Endothelial cell of umbilical vein (primary cell): ENCODE data around the gene MERTK. TPM values are rescaled to one million over a fixed set of nuclear protein-coding genes. Genes with fewer than 3 reads are reported as not detected.

Experiments
- BruUV-seq: library from RNA; stranded (reverse); fragments of 400-500 nt; replicated peaks from 2 replicates; lab custom pipeline; 2021; lab: Mats Ljungman, UMichigan
- CTCF ChIA-PET: fragments of 300-600, 350-600 bp; sonication (Branson Sonifier 250); formaldehyde crosslinking; loops from one replicate; lab custom pipeline; 2021; ENCODE audit warnings: antibody characterized with exemption, inconsistent platforms; lab: Charles Lee
- POLR2A ChIA-PET: fragments of 300-600, 350-600 bp; sonication (Branson Sonifier 250); formaldehyde crosslinking; loops from one replicate; lab custom pipeline; 2021; ENCODE audit warnings: antibody characterized with exemption, inconsistent platforms; lab: Charles Lee
- DNase-seq: peaks from one replicate; pipeline ENCODE4 v3.0.0-alpha.2; 2011; ENCODE audit warnings: low read depth, low spot score
- FAIRE-seq: peaks from 2 replicates; lab custom pipeline; 2011; peaks lifted over from hg19 to GRCh38; lab: Jason Lieb, UNC
- H2AFZ ChIP-seq: 2 replicates; pipeline ENCODE4 v1.6.0; 2012; ENCODE audit warnings: low read depth, low read length, control low read depth, inconsistent platforms
- H3K27ac ChIP-seq: 2 replicates; pipeline ENCODE4 v1.5.1; 2011; ENCODE audit warnings: low read depth, mild to moderate bottlenecking, control low read depth, low read length, moderate library complexity; ENCODE audit not compliant: insufficient read depth
- H3K27me3 ChIP-seq, 2 experiments: 2 replicates each; pipeline versions ENCODE4 v1.6.0 to v1.6.1; 2011; ENCODE audit warnings: low read length in 2 of 2, mixed read lengths in 1 of 2; ENCODE audit not compliant: control insufficient read depth in 2 of 2, insufficient read depth in 2 of 2
- H3K36me3 ChIP-seq, 2 experiments: 2 replicates in 1 of 2; 3 replicates in 1 of 2; pipeline ENCODE4 v1.5.1; 2011; ENCODE audit warnings: low read length in 2 of 2, mild to moderate bottlenecking in 1 of 2, moderate library complexity in 1 of 2; ENCODE audit not compliant: control insufficient read depth in 2 of 2, insufficient read depth in 2 of 2; ENCODE audit errors: extremely low read depth in 1 of 2
- H3K4me1 ChIP-seq: 3 replicates; pipeline ENCODE4 v1.5.1; 2011; ENCODE audit warnings: mild to moderate bottlenecking, low read length; ENCODE audit not compliant: control insufficient read depth, insufficient read depth; ENCODE audit errors: extremely low read depth
- H3K4me2 ChIP-seq: 2 replicates; pipeline ENCODE4 v1.6.1; 2011; ENCODE audit warnings: low read length, control low read depth, mixed read lengths; ENCODE audit not compliant: insufficient read depth
- H3K4me3 ChIP-seq, 3 experiments: fragments of 200-600 bp in 1 of 3; sonication (generic), shearing (Covaris generic) in 1 of 3; replicated peaks in 1 of 3; 2 replicates each; pipeline ENCODE4 v1.5.1; 2011 to 2016; ENCODE audit warnings: control low read depth in 3 of 3, low read length in 3 of 3, mild to moderate bottlenecking in 2 of 3, inconsistent platforms in 1 of 3, low read depth in 1 of 3, moderate library complexity in 1 of 3; ENCODE audit not compliant: insufficient read depth in 1 of 3
- H3K79me2 ChIP-seq: 2 replicates; pipeline ENCODE4 v1.6.0; 2012; ENCODE audit warnings: low read length, inconsistent platforms; ENCODE audit not compliant: control insufficient read depth, insufficient read depth
- H3K9ac ChIP-seq: replicated peaks from 2 replicates; pipeline ENCODE3; 2011; ENCODE audit warnings: low read length, control low read depth; ENCODE audit not compliant: insufficient read depth; ENCODE audit errors: extremely low read depth
- H3K9me1 ChIP-seq: replicated peaks from 3 replicates; pipeline ENCODE4 v1.6.0; 2011; ENCODE audit warnings: mild to moderate bottlenecking, low read length; ENCODE audit not compliant: control insufficient read depth, insufficient read depth; ENCODE audit errors: extremely low read depth
- H3K9me3 ChIP-seq: replicated peaks from 2 replicates; pipeline ENCODE4 v1.5.1; 2012; ENCODE audit warnings: low read length, inconsistent platforms; ENCODE audit not compliant: control insufficient read depth, insufficient read depth
- H4K20me1 ChIP-seq: replicated peaks from 2 replicates; pipeline ENCODE3; 2011; ENCODE audit warnings: mild to moderate bottlenecking, low read length; ENCODE audit not compliant: control insufficient read depth, insufficient read depth; ENCODE audit errors: extremely low read depth
- EZH2 ChIP-seq: IDR thresholded peaks from 2 replicates; pipeline ENCODE4 v1.6.1; 2012; ENCODE audit warnings: borderline replicate concordance, low read depth, mild to moderate bottlenecking, moderate library complexity, low read length, inconsistent platforms; ENCODE audit not compliant: severe bottlenecking
- FOS ChIP-seq: IDR thresholded peaks from 2 replicates; pipeline ENCODE4 v1.6.1; 2011; ENCODE audit warnings: mild to moderate bottlenecking, low read length, moderate library complexity, borderline replicate concordance; ENCODE audit not compliant: insufficient read depth
- GATA2 ChIP-seq: IDR thresholded peaks from 2 replicates; pipeline ENCODE4 v1.7.0; 2011; ENCODE audit warnings: low read depth, mild to moderate bottlenecking, moderate library complexity, mixed read lengths, low read length; ENCODE audit not compliant: insufficient read length, insufficient read depth
- JUN ChIP-seq: IDR thresholded peaks from 2 replicates; pipeline ENCODE4 v1.6.1; 2011; ENCODE audit warnings: borderline replicate concordance, low read depth; ENCODE audit not compliant: insufficient read length, insufficient read depth
- MYC ChIP-seq: IDR thresholded peaks from one replicate; pipeline ENCODE4 v1.6.1; 2011; ENCODE audit warnings: mild to moderate bottlenecking, low read depth, low read length
- POLR2A ChIP-seq: IDR thresholded peaks from 2 replicates; pipeline ENCODE4 v1.6.1; 2012; ENCODE audit warnings: low read depth, mild to moderate bottlenecking, control low read depth, low read length
- POLR2AphosphoS5 ChIP-seq: IDR thresholded peaks from 2 replicates; pipeline ENCODE4 v1.6.1; 2012; ENCODE audit warnings: low read depth, mild to moderate bottlenecking, control low read depth, low read length, moderate library complexity; ENCODE audit not compliant: insufficient read depth
- dilution Hi-C: fragments of 300-500 bp; cut with MboI; formaldehyde crosslinking; loops from one replicate; pipeline ENCODE4 v1.15.0; 2019; ENCODE audit warnings: low sequenced_read_pairs; ENCODE audit not compliant: extremely low pct_ligation_motif_present
- intact Hi-C: fragments of 100-400 bp; cut with micrococcal nuclease; formaldehyde crosslinking; loops from one replicate; pipeline ENCODE4 v1.10.0; 2022
- polyA plus RNA-seq, 4 experiments: library from polyadenylated mRNA; depleted of rRNA in 3 of 4; stranded (reverse) in 3 of 4; unstranded in 1 of 4; fragments of >200 nt; gene quantifications; 2 replicates each; pipeline versions ENCODE4 v1.2.1 to v1.2.3, GENCODE V29; 2011 to 2012; ENCODE audit warnings: missing spikeins in 1 of 4
- total RNA-seq: library from RNA; stranded (reverse); gene quantifications from 2 replicates; pipeline ENCODE4 v1.2.3, GENCODE V29; 2021
- TF ChIP-seq, protein P1 (sequence below), 2 donors: IDR thresholded peaks; 1 replicate in 1 of 2; 2 replicates in 1 of 2; pipeline ENCODE4 v1.5.1; 2011; ENCODE audit warnings: low read length in 2 of 2, mild to moderate bottlenecking in 2 of 2, moderate library complexity in 2 of 2, control low read depth in 1 of 2, inconsistent platforms in 1 of 2, low read depth in 1 of 2; ENCODE audit not compliant: insufficient read depth in 1 of 2; ENCODE audit errors: extremely low read depth in 1 of 2

MERTK gene
- total and polyA plus RNA-seq, 2 donors (not counting 3 experiments of a cell fraction or from before 2014, with no cell fraction given), result 37.3 to 39.6 TPM

DNA sequence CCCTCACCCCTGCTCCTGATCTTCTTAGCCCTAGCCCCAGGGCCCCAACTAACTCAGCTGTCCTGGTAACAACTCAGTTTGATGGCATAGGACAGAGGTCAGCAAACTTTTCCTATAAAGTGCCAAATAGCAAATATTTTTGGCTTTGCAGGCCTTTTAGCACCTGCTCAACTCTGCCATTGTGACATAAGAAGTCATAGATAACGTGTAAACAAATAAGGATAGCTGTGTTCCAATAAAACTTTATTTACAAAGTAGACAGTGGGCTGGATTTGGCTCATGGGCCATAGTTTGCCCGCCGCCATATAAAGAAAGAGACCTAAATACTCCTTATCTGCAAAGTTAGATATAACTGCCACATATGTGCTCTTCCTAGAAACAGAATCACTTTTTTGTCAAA, 129.4 kb downstream of the MERTK start:
- Histone ChIP-seq H3K27ac (no peak overlapping the region), H3K4me1 (peaks cover 39% of the 10 kb centered on the region), H4K20me1 (no peaks in the 10 kb centered on the region), H3K9me1 (no peaks in the 10 kb centered on the region), H3K9ac (no peak overlapping the region), H3K27me3 (no peaks in the 10 kb centered on the region), H3K36me3 (peaks cover 6 to 7% of the 10 kb centered on the region in 2 experiments), H3K79me2 (no peaks in the 10 kb centered on the region), H3K9me3 (no peaks in the 10 kb centered on the region), H3K4me2 (no peak overlapping the region), H2AFZ (no peak overlapping the region), H3K4me3 (no peak overlapping the region)
- dilution Hi-C loops, result no loop called here
- BruUV-seq, result no TSS peak
- intact Hi-C loops, result no loop called here
- POLR2A ChIA-PET, result no interaction called here
- CTCF ChIA-PET, result no interaction called here
- DNase-seq (no peak), FAIRE-seq (no peak)
- TF ChIP-seq POLR2A, result no peak
- TF ChIP-seq JUN, result no peak
- TF ChIP-seq EZH2, result no peak

DNA sequence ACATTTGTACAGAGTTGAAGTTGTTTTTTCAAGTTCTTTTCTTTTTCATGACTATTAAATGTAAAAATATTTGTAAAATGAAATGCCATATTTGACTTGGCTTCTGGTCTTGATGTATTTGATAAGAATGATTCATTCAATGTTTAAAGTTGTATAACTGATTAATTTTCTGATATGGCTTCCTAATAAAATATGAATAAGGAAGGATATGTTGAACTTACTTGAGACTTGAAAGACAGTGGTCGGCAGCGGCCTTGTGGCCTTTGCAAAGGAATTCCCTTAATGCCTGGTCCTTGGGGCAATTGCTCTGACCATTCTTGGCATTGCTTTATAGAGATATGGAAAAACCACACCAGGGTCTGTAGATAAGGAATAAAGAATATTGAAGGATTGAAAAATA, 130.8 kb downstream of the MERTK start:
- intact Hi-C loops, result no loop called here

More for the DNA sequence above, 130.8 kb downstream of the MERTK start:
- Histone ChIP-seq H3K27me3 (no peaks in the 10 kb centered on the region), H2AFZ (no peak overlapping the region), H3K9me3 (no peaks in the 10 kb centered on the region), H3K36me3 (peaks cover 1 to 6% of the 10 kb centered on the region in 2 experiments), H3K4me2 (no peak overlapping the region), H3K4me1 (peaks cover 52% of the 10 kb centered on the region), H3K4me3 (no peak overlapping the region), H3K9ac (no peak overlapping the region), H3K9me1 (no peaks in the 10 kb centered on the region), H4K20me1 (no peaks in the 10 kb centered on the region), H3K79me2 (no peaks in the 10 kb centered on the region), H3K27ac (no peak overlapping the region)
- peak; percentile 75 for DNase-seq
- ChIA-PET CTCF (interaction anchor here (1.0 to 1.6 kb wide), 2 partner anchors 10 to 47 kb away, joined by 3 read pairs; no protein-coding TSS in a partner anchor), POLR2A (no interaction called here)
- no TSS peak for BruUV-seq
- dilution Hi-C loops, result no loop called here
- peak; percentile 22 for TF ChIP-seq POLR2AphosphoS5
- TF ChIP-seq GATA2, result peak; percentile 86
- TF ChIP-seq MYC, result no peak
- no peak for TF ChIP-seq EZH2
- peak; percentile 26 for TF ChIP-seq FOS
- TF ChIP-seq, protein P1, sequence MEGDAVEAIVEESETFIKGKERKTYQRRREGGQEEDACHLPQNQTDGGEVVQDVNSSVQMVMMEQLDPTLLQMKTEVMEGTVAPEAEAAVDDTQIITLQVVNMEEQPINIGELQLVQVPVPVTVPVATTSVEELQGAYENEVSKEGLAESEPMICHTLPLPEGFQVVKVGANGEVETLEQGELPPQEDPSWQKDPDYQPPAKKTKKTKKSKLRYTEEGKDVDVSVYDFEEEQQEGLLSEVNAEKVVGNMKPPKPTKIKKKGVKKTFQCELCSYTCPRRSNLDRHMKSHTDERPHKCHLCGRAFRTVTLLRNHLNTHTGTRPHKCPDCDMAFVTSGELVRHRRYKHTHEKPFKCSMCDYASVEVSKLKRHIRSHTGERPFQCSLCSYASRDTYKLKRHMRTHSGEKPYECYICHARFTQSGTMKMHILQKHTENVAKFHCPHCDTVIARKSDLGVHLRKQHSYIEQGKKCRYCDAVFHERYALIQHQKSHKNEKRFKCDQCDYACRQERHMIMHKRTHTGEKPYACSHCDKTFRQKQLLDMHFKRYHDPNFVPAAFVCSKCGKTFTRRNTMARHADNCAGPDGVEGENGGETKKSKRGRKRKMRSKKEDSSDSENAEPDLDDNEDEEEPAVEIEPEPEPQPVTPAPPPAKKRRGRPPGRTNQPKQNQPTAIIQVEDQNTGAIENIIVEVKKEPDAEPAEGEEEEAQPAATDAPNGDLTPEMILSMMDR (IDR thresholded peaks at IDR 0.05; ENCODE audit: extremely low read depth in 1 of 2, insufficient read depth in 1 of 2, low read depth in 1 of 2, low read length in 2 of 2), result no peak
- no peak for FAIRE-seq
